Testis (tissue), 2 donors: ENCODE results near the gene SPAM1.

ENCODE experiments used
- CTCF ChIP-seq, 3 experiments: fragments of 450-650 bp in 2 of 3; fragments of 200-600 bp in 1 of 3; sonication (generic) in 1 of 3; IDR thresholded peaks; one replicate each; pipeline ENCODE4 v1.5.1; 2016 to 2019; ENCODE audit warnings: antibody characterized with exemption in 3 of 3, mild to moderate bottlenecking in 2 of 3, moderate library complexity in 1 of 3
- POLR2A ChIP-seq: fragments of 450-650 bp; IDR thresholded peaks from one replicate; pipeline ENCODE4 v1.6.1; 2017; ENCODE audit warnings: antibody characterized with exemption, mild to moderate bottlenecking, moderate library complexity

- TF ChIP-seq CTCF (IDR thresholded peaks at IDR 0.05) (no peak), POLR2A (no peak)
Measured at GRCh38 chr7:123979876-123980275, 54.8 kb downstream of the SPAM1 start.
